Activated CD8-positive, alpha-beta memory T cell treated with anti-CD3 and anti-CD28 coated beads, Interleukin-2, amount 50 U/mL, for 24 hours (primary cell): Measurements from ENCODE around the gene RAB7B.
"Not testable (repeated sequence)": the region's sequence is repeated elsewhere in the genome, so short reads cannot be mapped to it uniquely, and the experiment has no call there.

Experiments used
- DNase-seq: peaks from one replicate; pipeline ENCODE4 v3.0.0-alpha.2; 2020; ENCODE audit errors: extremely low read depth

The RAB7B gene, protein sequence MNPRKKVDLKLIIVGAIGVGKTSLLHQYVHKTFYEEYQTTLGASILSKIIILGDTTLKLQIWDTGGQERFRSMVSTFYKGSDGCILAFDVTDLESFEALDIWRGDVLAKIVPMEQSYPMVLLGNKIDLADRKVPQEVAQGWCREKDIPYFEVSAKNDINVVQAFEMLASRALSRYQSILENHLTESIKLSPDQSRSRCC

DNA sequence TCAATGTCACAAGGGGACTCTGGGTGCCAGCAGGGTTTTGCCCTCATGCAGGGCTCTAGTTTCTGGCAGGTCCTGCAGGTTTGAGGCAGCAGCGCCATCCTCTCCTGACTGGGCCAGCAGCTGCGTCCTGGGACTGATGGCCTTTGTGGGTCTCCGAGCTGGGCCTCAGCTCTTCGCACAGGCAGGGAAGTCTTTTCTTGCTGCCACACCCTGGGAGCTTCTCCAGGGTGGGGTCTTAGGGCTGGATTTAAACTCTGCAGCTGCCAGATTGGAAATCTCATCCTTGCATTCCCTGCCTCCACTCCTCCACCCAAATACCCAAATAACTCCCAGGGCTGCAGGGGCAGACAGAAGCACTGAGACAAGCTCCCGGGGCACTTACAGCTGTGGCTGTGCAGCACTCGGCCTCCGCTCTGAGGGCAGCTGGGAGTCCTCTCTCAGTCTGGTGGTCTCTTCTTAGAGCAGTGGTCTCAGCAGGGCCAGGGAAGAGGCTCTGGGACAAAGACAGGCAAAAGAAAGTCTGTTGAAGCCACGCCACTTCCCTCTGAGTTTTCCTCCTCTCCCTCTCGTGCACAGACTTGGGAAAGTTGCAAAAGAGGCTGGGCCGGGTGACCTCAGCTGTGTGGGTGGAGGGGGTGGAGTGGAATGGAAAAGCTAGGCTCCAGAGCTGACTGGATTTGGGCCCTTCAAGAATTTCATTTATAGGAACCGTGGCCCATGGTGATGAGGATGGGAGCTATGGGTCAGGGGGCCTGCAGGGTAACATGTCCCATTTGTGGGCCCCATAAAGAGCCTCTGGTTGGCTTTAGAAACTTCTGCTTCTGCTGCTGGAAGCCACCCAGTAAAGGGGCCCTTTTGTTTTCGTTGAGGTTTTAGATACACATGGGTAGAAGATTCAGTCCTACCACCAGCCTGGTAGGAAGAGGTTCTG lies at the start of gene RAB7B:
TSS of gene RAB7B (minus strand) at position 525 of the 931 bp plus-strand sequence. CDS start 9,260 bp downstream, outside the sequence.
- no peak for DNase-seq

DNA sequence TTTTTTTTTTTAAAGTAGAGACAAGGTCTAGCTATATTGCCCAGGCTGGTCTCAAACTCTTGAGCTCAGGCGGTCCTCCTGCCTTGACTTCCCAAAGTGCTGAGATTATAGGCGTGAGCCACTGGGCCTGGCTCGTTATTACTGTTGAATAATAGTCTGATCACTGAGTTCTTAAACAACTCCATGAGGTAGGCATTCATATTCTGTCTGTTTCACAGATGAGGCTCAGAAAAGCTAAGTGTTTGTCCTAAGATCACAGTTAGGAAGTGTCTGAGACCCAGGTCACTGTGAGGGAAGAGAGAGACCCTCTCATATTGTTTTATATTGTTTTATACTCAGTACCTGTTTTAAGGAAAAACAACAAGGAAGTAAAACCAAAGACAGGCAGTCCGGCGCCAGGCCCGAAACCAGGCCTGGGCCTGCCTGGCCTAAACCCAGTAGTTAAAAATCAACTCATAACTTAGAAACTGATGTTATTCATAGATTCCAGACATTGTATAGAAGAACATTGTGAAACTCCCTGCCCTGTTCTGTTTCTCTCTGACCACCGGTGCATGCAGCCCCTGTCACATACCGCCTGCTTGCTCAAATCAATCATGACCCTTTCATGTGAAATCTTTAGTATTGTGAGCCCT lies 49.2 kb upstream of the RAB7B start:
- DNase-seq = not testable (repeated sequence)

DNA sequence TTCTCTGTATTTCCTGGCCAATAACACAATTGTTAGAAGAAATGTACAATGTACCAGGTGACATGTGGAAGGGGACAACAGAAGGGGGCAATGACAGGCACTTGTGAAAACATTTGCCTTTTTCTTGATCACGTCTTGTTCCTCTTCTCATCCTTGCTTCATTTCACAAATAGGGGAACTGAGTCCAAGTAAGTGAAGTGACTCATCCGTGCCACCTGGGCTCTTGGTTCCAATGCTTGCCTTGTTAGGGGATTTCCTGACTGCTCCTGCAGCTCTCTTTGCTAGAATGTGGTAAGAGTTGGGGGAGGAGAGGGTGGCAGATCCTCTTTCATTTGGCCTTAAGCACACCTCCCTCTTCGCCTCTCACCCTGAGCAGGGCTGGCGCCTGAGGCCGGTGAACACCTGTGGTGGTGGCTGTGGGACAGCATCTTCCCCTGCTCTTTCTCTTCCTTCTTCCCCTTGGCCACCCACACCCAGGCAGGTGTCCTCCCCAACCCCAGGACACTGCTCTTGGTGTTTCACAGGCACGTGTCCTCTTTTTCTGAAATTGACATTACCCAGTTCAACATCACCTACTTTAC lies 47.5 kb upstream of the RAB7B start:
- DNase-seq = no peak

DNA sequence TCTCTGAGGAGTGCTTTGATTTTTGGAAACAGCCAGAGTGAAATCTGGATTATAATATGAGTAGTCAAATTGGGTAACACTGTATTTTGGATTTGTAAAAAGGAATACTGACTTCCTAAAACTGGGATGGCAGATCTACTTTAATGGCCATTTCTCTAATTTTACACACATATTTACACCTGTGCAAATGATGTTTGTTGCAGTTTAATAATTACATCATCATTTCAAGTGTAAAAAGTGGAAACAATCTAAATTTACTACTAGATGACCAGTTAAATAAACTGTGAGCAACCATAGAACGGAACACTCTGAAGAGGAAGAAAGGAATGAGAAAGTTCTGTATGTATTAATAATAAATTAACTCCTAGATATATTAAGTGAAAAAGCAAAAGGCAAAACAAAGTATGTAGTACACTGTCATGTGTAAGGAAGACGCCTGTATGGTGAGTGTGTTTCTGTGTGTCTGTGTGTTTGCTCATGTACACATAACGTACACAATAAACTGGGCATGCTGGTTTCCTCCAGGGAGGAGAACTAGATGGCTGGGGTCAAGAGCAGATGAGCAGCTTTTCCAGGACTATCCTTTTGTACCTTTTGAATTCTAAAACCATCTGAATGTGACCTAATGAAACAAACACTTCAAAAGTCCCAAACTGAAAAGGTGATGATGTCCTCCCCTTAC lies 46.9 kb upstream of the RAB7B start:
- no peak for DNase-seq

DNA sequence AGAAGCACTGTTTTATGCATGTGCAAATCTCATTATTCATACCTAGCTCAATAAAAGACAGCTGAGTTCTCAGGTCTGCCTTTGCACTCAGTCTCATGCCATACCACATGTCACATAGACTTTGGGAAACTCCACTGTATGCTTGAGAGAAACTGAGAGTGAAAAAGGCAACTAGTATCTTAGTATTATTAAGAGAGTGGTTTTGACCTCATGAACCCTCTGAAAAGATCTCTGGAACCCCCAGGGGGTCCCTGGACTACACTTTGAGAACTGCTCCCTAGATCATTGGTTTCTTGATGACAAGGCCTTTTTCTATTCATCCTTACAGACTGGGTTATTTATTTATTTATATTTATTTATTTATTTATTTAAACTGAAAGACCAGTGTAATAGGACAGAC lies 46.1 kb upstream of the RAB7B start:
- no peak for DNase-seq

DNA sequence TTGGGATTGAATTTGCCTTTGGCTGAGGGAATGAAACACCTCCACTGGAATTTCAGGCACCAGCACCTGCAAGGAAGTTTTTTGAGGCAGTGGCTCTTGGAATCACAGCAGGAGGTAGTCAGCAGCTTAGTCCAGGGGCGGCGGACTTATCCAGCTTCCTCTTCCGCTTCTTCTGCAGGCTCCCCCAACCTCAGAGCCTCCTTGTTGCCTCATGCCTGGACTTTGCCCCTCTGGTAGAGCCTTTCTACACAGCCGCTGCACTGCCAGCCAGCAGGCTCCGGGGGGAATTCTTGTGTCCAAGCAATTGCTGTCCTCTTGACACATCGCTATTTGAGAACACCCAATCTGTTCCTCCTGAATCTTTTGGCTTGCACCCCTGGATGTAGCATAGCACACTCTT lies 45.4 kb upstream of the RAB7B start:
- DNase-seq = no peak

DNA sequence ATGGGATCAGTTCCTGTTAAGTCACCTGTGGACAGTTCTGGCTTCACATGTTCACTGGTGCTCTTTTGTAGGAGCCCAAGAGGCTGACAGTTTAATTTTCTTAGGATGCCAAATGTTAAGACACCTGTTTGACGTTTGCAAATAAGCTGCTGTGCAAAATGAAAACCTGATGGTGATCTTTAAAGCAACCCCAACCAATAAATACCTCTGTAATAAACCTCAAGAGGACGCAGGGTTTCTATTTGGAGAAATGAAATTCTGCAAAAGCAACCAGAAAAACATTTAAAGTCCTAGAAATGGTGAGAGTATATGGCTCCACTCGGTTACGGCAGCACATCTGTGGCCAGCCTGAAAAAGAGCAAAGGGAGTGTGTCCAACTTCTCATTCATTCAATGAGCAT lies 44.1 kb upstream of the RAB7B start:
- DNase-seq = no peak

DNA sequence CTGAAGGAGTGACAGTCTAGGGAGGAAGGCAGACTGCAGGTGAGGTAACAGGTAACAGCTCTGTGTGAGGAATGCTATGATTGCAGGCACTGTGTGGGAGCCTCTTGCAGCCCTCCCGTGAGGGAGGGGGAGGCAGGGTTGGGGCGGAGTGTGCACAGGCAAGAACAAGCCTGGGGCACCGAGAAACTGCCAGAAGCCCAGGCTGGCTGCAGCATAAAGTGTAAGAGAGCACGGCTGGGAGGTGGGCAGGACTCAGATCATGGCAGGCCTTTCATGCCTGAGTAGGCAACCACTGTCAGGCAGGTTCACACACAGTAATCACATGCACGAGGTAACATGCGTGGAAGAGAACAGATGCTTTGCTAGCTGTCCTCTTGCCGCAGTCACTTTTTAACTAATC lies 38.4 kb upstream of the RAB7B start:
- DNase-seq = no peak

DNA sequence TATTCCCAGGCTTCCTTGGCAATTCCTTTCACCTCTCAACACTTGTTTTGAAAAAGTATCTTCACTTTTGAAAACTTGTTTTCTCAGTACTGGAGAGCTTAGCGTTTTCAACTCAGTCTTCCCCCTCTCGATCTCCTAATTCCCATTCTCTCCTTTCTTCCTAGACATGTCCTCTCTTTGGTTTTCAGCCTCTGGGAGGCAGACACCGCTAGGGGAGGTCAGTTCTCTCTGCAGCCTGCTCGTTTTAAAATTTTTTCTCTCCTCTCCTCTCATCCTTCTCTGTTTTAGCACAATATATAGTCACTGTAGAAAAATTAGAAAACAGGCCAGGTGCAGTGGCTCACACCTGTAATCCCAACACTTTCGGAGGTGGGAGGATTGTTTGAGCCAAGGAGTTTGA lies 37.1 kb upstream of the RAB7B start:
- DNase-seq = no peak

DNA sequence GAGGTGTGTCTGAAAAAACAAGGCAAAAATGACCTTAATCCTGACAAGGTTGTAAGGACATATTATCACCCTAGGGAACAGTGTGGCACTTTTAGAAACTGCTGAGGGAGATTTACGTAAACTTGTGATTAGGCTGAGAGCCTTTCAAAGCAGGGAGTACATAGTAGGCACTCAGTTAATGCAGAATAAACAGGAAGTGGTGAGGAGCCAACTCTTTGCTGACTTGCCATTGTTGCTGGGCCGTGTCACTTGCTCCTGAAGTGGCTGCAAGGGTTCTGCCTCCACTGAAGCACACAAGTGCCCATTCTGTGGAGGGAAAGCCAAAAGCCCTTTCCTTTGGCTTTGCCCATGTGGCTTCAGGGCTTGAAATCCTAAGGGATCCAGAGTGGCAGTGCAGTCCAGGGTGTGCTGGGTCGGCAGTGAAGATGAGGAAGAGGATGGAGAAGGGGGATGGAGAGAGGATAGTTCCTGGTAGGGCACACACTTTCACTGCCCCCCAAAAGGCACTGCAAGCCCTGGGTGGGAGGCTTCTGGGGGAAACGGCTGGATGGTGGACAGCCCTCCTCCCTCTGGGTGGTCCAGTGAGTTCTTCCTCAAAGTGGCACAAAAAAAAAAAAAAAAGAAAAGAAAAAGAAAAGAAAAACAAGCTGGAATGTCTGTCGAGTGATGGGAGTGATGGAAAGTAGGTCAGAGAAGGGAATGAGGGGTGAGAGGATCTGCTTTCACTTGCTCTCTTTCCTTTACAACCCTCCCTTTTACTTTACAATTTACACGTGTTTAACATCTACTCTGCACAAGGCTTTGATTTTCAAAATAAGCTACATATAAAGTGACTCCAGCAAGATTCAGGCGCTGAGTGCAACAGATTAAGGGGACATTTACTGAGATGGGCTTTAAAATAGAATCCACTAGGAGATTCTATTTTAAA lies 36.1 kb upstream of the RAB7B start:
- no peak for DNase-seq

DNA sequence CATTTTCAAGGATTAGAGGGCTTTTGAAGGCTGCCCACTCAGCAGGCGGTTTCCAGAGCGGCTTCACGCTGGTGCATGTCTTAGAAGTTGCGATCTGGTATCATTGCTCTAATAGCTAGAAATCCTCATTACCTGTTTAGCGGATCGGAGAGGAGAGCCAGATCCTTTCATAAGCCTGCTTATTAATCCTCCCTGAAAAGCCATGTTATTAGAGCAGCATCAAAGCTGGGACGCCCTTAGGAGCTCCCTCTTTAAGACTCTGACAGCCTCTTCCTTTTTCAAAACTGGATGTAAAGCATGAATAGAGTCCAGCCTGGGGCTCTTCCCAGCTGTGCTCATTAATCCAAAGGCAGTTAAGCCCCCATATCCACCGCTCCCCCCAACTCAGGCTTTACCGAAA lies 34.4 kb upstream of the RAB7B start:
- no peak for DNase-seq

DNA sequence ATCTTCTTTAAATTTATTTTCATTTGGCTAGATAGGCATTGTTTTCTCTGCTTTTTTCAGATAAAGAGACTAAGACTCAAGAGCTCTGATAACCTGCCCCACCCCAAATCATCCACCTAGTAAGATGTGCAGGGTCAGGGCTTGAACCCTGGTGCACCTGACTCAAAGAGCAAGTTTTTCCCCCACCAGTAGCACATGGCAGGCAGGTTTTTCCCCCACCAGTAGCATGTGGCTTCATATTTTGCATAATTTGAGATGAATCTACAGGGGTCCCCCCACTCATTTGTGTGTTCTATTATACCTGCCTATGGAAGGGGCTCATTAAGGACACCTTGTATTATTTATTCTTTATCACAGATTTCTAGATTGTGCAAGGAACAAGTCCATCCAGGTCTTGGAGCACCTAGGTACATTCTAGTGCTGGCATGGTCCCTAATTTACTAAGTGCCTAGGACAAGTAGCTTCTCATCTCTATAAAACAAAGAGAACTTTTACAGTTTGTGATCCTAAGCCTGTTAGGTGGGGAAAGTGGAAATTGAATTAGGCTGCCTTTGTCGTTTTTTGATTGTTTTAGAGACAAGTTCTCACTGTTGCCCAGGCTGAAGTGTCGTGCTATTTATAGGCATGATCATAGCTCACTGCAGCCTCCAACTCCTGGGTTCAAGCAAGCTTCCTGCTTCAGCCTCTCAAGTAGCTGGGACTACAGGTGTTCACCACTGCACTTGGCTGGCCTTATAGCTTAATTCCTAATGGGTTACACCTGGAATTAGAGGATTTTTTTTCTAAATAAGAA lies 33.7 kb upstream of the RAB7B start:
- DNase-seq = no peak

DNA sequence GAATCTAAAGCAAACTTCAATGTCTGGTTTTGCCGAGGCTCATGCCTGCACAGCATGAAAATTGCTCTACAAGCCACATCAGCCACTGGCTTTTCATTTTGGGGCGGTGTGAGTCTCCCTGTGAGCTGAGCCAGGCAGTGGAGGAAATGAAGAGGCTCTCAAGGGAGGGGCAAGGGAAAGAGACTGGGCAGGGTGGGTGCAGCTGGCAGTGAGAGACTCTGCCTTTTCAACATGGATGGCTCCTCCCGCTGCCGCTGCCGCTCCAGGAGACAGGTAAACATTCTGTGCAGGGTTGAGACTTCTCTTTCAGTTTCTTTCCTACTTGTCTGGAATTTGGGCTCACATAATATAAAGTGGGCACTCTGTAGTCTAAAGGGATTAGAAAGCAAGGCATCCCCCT lies 31.8 kb upstream of the RAB7B start:
- DNase-seq = no peak

DNA sequence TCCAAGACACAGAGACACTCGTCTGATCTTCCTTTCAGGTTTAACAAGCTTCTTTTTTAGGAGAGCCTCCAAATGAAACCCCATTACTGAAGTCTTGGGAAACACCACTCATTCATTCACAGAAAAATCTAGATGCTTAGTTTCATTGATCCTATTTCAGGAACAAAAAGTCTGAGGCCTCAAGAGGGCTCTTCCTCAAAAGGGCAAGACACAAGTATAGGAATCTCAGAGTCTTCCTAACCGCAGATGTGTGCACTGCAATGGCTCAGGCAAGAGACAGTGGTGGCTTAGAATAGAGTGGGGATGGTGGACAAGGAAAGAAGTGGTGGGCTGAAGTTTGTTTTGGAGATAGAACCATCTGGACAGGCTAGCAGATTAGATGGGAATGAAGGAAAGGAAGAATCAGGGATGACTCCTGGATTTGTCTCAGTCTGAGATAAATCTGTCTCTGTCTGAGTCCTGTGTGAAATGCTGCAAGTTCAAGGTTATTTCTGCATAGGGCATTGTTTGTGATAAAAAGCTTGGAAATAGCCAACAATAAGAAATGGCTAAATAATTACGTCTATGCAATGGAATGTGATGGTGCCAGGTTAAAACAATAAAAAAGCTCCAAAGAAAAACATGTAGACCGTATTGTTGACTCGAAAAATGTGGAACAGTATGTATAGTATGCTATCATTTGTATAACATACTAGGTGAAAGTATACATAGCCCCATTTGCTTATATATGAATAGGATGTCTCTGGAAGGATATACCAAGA lies 29.4 kb upstream of the RAB7B start:
- no peak for DNase-seq

DNA sequence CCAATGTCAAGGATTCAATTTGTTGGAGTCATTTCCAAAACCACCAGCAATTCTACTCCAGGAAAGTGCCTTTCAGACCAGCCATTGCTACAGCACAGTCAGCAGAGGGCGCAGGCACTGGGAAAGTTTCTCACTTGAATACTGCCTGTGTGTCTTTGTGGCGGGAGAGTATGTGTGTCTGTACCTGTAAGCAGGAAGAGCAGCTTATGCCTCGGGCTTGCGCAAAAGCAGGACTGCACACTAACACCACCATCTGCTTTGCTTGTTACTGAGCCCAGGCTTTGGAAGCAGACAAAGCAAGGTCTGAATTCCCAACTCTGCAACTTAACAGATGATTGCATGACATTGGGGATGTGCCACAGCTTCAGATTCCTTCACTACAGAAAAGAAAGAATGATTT lies 27.5 kb upstream of the RAB7B start:
- peak; percentile 29 for DNase-seq

DNA sequence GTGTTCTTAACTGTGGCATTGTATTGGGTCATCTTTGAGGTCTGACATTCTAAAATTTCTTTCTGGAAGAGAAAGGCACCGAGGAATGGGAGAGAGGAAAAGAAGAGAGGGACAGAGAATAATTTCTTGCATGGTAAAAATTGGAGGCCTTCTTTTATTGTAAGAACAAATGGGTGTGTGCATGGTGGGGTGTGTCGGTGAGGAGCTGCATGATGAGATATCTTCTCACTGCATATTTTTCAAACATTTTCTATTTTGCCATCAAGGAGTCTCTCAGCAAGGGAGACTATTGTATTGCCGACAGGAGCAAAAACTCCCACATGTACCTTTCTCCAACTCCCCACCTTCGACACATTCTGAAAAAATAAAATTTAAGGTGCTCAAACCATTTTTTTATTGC lies 27.0 kb upstream of the RAB7B start:
- DNase-seq = no peak

DNA sequence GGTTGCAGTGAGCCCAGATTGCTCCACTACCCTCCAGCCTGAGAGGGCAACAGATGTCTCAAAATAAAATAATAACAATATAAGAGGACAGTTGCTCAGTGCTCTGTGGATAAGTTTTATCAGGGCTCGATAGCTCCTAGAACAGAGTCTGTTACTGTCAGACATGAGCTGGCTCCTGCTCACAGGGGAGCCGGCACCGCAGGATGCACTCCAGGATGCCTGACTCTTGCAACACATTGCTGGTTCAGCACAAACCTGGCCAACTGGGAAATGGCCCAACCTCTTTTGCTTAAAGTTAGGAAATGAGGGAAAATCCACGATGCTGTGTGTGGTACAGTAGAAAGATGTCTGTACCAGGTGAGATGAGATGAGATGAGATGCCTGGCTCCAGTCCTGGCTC lies 26.3 kb upstream of the RAB7B start:
- no peak for DNase-seq

DNA sequence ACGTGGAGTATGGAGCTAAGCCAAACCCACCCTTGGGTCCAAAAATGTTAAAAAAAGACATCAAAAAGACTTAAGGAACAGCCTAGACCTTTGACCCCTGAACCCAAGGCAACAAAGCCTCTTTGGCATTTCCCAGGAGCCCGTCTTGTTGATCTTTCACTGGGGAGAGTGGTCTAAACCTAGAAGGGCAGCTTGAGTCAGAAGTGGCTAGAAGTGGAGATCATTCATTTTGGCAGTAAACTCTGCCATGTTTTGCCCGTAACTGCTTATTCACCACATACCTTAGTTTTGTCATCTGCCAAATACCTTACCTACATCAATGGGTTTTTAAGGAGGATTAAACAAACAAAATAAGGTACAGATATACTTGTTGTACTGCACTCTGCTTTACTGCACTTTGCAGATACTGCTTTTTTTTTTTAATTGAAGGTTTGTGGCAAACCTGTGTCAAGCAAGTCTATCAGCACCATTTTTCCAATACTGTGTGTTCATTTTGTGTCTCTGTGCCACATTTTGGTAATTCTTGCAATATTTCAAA lies 22.2 kb upstream of the RAB7B start:
- no peak for DNase-seq

DNA sequence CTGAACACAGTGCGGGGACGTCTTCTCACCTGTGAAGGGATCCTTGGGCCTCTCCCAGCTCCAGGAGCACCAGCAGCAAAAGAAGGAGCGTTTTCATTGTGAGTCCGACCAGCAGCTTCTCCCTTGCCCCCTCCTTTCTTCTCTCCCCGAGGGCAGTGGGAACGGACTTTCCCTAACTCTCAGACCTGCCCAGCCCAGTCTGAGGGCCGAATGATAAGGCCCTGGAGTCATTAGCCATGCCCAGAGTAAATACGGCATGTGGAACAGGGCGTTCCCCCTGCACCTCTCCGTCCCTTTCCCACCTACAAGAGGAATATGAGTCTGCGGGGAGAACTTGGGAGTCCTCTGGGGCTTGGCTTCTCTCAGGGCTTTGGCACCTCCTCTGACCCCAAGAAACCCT lies 20.5 kb upstream of the RAB7B start, which contains the start of gene CTSE:
TSS of gene CTSE (minus strand) at position 201 of the 400 bp plus-strand sequence. CDS start at position 97, 104 bp downstream.
- no peak for DNase-seq
